NB4 (cell line): ENCODE results near the gene ZMYND8.

ENCODE experiments used
- CTCF ChIP-seq: IDR thresholded peaks from one replicate; pipeline ENCODE4 v1.5.1; 2012; ENCODE audit warnings: low read depth, low read length
- MYC ChIP-seq: IDR thresholded peaks from 2 replicates; pipeline ENCODE4 v1.6.1; 2011; ENCODE audit warnings: low read depth, low read length
- POLR2A ChIP-seq: IDR thresholded peaks from 2 replicates; pipeline ENCODE4 v1.6.1; 2011; ENCODE audit warnings: mild to moderate bottlenecking; ENCODE audit not compliant: insufficient read length; ENCODE audit errors: extremely low read depth
- TF ChIP-seq, protein P1 (sequence below): IDR thresholded peaks from 2 replicates; pipeline ENCODE4 v1.6.1; 2011; ENCODE audit warnings: low read depth, low read length

DNA sequence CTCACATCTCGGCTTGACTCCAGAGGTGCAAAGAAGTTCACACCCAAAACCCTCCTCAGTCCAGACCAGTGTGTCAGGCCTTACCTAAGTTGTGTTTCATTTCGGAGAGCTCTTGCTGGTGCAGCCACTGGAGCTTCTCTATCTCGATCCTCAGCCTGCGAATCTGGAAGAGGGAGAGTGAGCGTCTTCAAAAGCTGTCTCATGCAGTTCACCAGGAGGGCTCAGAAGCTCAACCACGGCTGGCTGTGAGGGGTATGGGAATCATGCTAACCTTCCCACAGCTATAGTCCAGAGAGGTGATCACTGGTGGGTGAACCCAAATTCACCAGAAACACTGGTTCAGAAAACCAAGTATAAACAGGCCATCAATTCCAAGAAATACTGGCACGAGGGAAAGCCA is 129.4 kb downstream of the ZMYND8 start:
- TF ChIP-seq POLR2A, result no peak
- TF ChIP-seq CTCF, result no peak
- TF ChIP-seq, protein P1, sequence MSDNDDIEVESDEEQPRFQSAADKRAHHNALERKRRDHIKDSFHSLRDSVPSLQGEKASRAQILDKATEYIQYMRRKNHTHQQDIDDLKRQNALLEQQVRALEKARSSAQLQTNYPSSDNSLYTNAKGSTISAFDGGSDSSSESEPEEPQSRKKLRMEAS, result no peak
- TF ChIP-seq MYC, result no peak
